CD4-positive, alpha-beta T cell (primary cell): Measurements from ENCODE around the gene MOB1A. TPM values are rescaled to one million over a fixed set of nuclear protein-coding genes. Genes with fewer than 3 reads are reported as not detected.
"Not testable (repeated sequence)": the region's sequence is repeated elsewhere in the genome, so short reads cannot be mapped to it uniquely, and the experiment has no call there.

Source experiments
- ATAC-seq: fragments of 200-7000 bp; cut with Tn5 transposase; one replicate; pipeline ENCODE4 v1.10.0; 2022; ENCODE audit warnings: mild to moderate bottlenecking; ENCODE audit not compliant: poor library complexity
- CTCF ChIA-PET: fragments of 350-600 bp; sonication (Branson Sonifier 250); formaldehyde crosslinking; loops from one replicate; lab custom pipeline; 2021; ENCODE audit warnings: antibody characterized with exemption, inconsistent platforms; lab: Charles Lee
- POLR2A ChIA-PET: fragments of 350-600 bp; sonication (Branson Sonifier 250); formaldehyde crosslinking; loops from one replicate; lab custom pipeline; 2021; ENCODE audit warnings: antibody characterized with exemption, inconsistent platforms; lab: Charles Lee
- DNase-seq, 14 experiments: peaks; one replicate each; pipeline ENCODE4 v3.0.0-alpha.2; 2013 to 2020; ENCODE audit warnings: mixed read lengths in 2 of 14
- H3K27ac ChIP-seq, 2 donors: one replicate each; pipeline versions ENCODE4 v1.5.1 to v1.7.0; 2013; ENCODE audit warnings: low read length in 2 of 2, low read depth in 1 of 2, mild to moderate bottlenecking in 1 of 2
- H3K27me3 ChIP-seq, 2 experiments: 1 replicate in 1 of 2; 2 replicates in 1 of 2; pipeline versions ENCODE4 v1.6.1 to v1.7.0; 2013; ENCODE audit warnings: low read length in 2 of 2, control low read depth in 1 of 2, mild to moderate bottlenecking in 1 of 2, moderate library complexity in 1 of 2; ENCODE audit not compliant: insufficient read depth in 2 of 2, control insufficient read depth in 1 of 2
- H3K36me3 ChIP-seq: one replicate; pipeline ENCODE4 v1.6.1; 2013; ENCODE audit warnings: low read length, control low read depth; ENCODE audit not compliant: insufficient read depth
- H3K4me1 ChIP-seq: one replicate; pipeline ENCODE4 v1.6.1; 2013; ENCODE audit warnings: low read length, control low read depth; ENCODE audit not compliant: insufficient read depth
- H3K4me3 ChIP-seq: one replicate; pipeline ENCODE4 v1.5.1; 2013; ENCODE audit warnings: mild to moderate bottlenecking, low read length, moderate library complexity
- H3K9me3 ChIP-seq, 2 experiments: 1 replicate in 1 of 2; 2 replicates in 1 of 2; pipeline versions ENCODE4 v1.6.1 to v1.7.0; 2013; ENCODE audit warnings: low read length in 2 of 2, mild to moderate bottlenecking in 2 of 2, control low read depth in 1 of 2, moderate library complexity in 1 of 2; ENCODE audit not compliant: control insufficient read depth in 1 of 2, insufficient read depth in 1 of 2
- H3K27ac Mint-ChIP-seq: one replicate; pipeline ENCODE4 v1.8.0; 2020; ENCODE audit warnings: mixed read lengths
- H3K27me3 Mint-ChIP-seq: one replicate; pipeline ENCODE4 v1.8.0; 2021; ENCODE audit warnings: mixed read lengths
- H3K36me3 Mint-ChIP-seq: one replicate; pipeline ENCODE4 v1.8.0; 2021; ENCODE audit warnings: low read depth, mixed read lengths
- H3K4me1 Mint-ChIP-seq: one replicate; pipeline ENCODE4 v1.8.0; 2021; ENCODE audit warnings: low read depth, mixed read lengths
- H3K4me3 Mint-ChIP-seq: one replicate; pipeline ENCODE4 v1.8.0; 2020; ENCODE audit warnings: mild to moderate bottlenecking, mixed read lengths
- H3K9me3 Mint-ChIP-seq: one replicate; pipeline ENCODE4 v1.8.0; 2020; ENCODE audit warnings: mixed read lengths
- intact Hi-C, 2 experiments: fragments of 100-400 bp; cut with DNase I in 1 of 2; cut with micrococcal nuclease in 1 of 2; formaldehyde crosslinking; loops; one replicate each; pipeline versions ENCODE4 v1.15.1 to v1.9.0; 2023 to 2025; cut with DNase I, micrococcal nuclease
- total RNA-seq, 174 experiments: library from RNA in 2 of 174; stranded (reverse) in 2 of 174; gene quantifications; one replicate each; pipeline ENCODE4 v1.2.3 and lab custom pipeline; 2021 to 2026
- TF ChIP-seq, protein P1 (sequence below): fragments of 200-600 bp; IDR thresholded peaks from one replicate; pipeline ENCODE4 v1.8.0; 2022; ENCODE audit warnings: antibody characterized with exemption, mild to moderate bottlenecking

Gene MOB1A
- total RNA-seq, 2 experiments from 2014 or later, result 150 to 159 TPM

GRCh38 chr2:74191596-74192380, 13.1 kb upstream of the MOB1A start:
- intact Hi-C loops, result no loop called here

DNA sequence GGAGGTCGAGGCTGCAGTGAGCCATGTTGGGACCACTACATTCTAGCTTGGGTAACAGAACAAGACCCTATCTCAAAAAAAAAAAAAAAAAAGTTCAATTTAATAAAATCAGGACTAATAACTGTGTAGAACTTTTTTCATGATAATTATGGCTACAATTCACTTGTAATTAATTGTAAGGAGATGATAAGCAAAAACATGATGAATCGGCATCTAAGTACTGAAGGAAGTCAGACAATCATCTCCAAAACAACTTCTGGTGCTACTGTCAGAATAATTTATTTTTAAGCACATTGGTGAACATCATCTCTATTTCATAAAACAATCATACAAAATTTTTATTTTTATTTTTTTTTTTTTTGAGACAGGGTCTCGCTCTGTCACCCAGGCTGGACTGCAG, 10.0 kb upstream of the MOB1A start:
- H3K9me3 Mint-ChIP-seq, result no peaks in the 10 kb centered on the region
- Histone ChIP-seq H3K4me1 (peaks cover 8% of the 10 kb centered on the region), H3K36me3 (no peaks in the 10 kb centered on the region), H3K27ac (no peak overlapping the region), H3K4me3 (no peak overlapping the region), H3K27me3 (no peaks in the 10 kb centered on the region), H3K9me3 (peaks cover 0 to 4% of the 10 kb centered on the region in 2 experiments)
- intact Hi-C loops, result no loop called here
- H3K27me3 Mint-ChIP-seq, result no peaks in the 10 kb centered on the region
- ATAC-seq (no peak), DNase-seq (no peak)
- H3K27ac Mint-ChIP-seq, result no peak overlapping the region
- ChIA-PET POLR2A (no interaction called here), CTCF (no interaction called here)
- peaks cover 4% of the 10 kb centered on the region for H3K4me1 Mint-ChIP-seq
- no peaks in the 10 kb centered on the region for H3K36me3 Mint-ChIP-seq
- H3K4me3 Mint-ChIP-seq, result no peak overlapping the region
- TF ChIP-seq, protein P1, sequence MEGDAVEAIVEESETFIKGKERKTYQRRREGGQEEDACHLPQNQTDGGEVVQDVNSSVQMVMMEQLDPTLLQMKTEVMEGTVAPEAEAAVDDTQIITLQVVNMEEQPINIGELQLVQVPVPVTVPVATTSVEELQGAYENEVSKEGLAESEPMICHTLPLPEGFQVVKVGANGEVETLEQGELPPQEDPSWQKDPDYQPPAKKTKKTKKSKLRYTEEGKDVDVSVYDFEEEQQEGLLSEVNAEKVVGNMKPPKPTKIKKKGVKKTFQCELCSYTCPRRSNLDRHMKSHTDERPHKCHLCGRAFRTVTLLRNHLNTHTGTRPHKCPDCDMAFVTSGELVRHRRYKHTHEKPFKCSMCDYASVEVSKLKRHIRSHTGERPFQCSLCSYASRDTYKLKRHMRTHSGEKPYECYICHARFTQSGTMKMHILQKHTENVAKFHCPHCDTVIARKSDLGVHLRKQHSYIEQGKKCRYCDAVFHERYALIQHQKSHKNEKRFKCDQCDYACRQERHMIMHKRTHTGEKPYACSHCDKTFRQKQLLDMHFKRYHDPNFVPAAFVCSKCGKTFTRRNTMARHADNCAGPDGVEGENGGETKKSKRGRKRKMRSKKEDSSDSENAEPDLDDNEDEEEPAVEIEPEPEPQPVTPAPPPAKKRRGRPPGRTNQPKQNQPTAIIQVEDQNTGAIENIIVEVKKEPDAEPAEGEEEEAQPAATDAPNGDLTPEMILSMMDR, result no peak

More at GRCh38 chr2:74191596-74192380, 13.1 kb upstream of the MOB1A start:
- H3K4me1 Mint-ChIP-seq, result no peaks in the 10 kb centered on the region
- H3K4me3 ChIP-seq, result no peak overlapping the region
- no peaks in the 10 kb centered on the region for H3K9me3 Mint-ChIP-seq
- H3K27ac ChIP-seq, result no peak overlapping the region
- CTCF ChIA-PET, result interaction anchor here (1.2 to 1.3 kb wide), 2 partner anchors 13 to 41 kb away, joined by 3 to 5 read pairs; partner anchors contain the start of gene MOB1A
- no peaks in the 10 kb centered on the region for H3K36me3 ChIP-seq
- H3K27me3 ChIP-seq, result no peaks in the 10 kb centered on the region
- no peaks in the 10 kb centered on the region for H3K4me1 ChIP-seq
- no peaks in the 10 kb centered on the region for H3K36me3 Mint-ChIP-seq
- H3K27ac Mint-ChIP-seq, result no peak overlapping the region
- DNase-seq, result no peak
- no peak for ATAC-seq
- no peak overlapping the region for H3K4me3 Mint-ChIP-seq
- TF ChIP-seq, protein P1, result no peak
- no peaks in the 10 kb centered on the region for H3K27me3 Mint-ChIP-seq
- H3K9me3 ChIP-seq, result no peaks in the 10 kb centered on the region
- POLR2A ChIA-PET, result interaction anchor here (1.2 to 1.7 kb wide), 2 partner anchors 12 to 13 kb away, joined by 4 to 6 read pairs; partner anchors contain the start of gene MOB1A

- Mint-ChIP-seq H3K9me3 (no peaks in the 10 kb centered on the region), H3K27ac (no peak overlapping the region), H3K27me3 (no peaks in the 10 kb centered on the region), H3K4me1 (peaks cover 4% of the 10 kb centered on the region), H3K4me3 (no peak overlapping the region), H3K36me3 (no peaks in the 10 kb centered on the region)
- Histone ChIP-seq H3K4me1 (peaks cover 8% of the 10 kb centered on the region), H3K27me3 (no peaks in the 10 kb centered on the region), H3K4me3 (no peak overlapping the region), H3K27ac (no peak overlapping the region), H3K9me3 (peaks cover 0 to 4% of the 10 kb centered on the region in 2 experiments), H3K36me3 (no peaks in the 10 kb centered on the region)
- no peak for DNase-seq
- intact Hi-C loops, result no loop called here
- ChIA-PET CTCF (interaction anchor here (1.5 kb wide), 1 partner anchor 11 kb away, joined by 5 read pairs; the partner anchor contains the start of gene MTHFD2), POLR2A (no interaction called here)
- ATAC-seq, result no peak
- TF ChIP-seq, protein P1, result no peak
Observed at GRCh38 chr2:74188018-74188601, 9.4 kb upstream of the MOB1A start.

GRCh38 chr2:74186706-74187105, 8.0 kb upstream of the MOB1A start:
- ATAC-seq, POLR2A ChIA-PET, H3K4me1 ChIP-seq, H3K27me3 Mint-ChIP-seq, H3K9me3 Mint-ChIP-seq, H3K4me1 Mint-ChIP-seq, H3K36me3 Mint-ChIP-seq, H3K27me3 ChIP-seq, DNase-seq, H3K9me3 ChIP-seq, H3K4me3 Mint-ChIP-seq, H3K36me3 ChIP-seq, intact Hi-C loops, H3K27ac ChIP-seq, H3K27ac Mint-ChIP-seq, H3K4me3 ChIP-seq: not testable (repeated sequence)
- CTCF ChIA-PET, result interaction anchor here (1.5 kb wide), 1 partner anchor 12 kb away, joined by 5 read pairs; the partner anchor contains the start of gene MTHFD2
